VCaP (cell line): Measurements from ENCODE around the gene STING1.
"Not testable (repeated sequence)": the region's sequence is repeated elsewhere in the genome, so short reads cannot be mapped to it uniquely, and the experiment has no call there.

Source experiments
- H3K27ac ChIP-seq: fragments of 450-650 bp; 2 replicates; pipeline ENCODE4 v1.5.1; 2017
- CTCF ChIP-seq: fragments of 450-650 bp; conservative IDR thresholded peaks from 2 replicates; pipeline ENCODE4 v1.5.1; 2017; ENCODE audit warnings: mild to moderate bottlenecking, moderate library complexity

The STING1 gene

GRCh38 chr5:139523635-139524445 is 41.3 kb upstream of the STING1 start:
- TF ChIP-seq CTCF, result no peak
- no peak overlapping the region for H3K27ac ChIP-seq

GRCh38 chr5:139517683-139518564 is 35.4 kb upstream of the STING1 start:
- peak overlapping the region; percentile 78 for H3K27ac ChIP-seq
- TF ChIP-seq CTCF, result peak; percentile 98

- no peak overlapping the region for H3K27ac ChIP-seq
- no peak for TF ChIP-seq CTCF
Observed at GRCh38 chr5:139514486-139514856, 31.9 kb upstream of the STING1 start.

GRCh38 chr5:139513852-139514485 is 31.4 kb upstream of the STING1 start:
- H3K27ac ChIP-seq, result no peak overlapping the region
- peak; percentile 33 for TF ChIP-seq CTCF

GRCh38 chr5:139513434-139513833 is 30.9 kb upstream of the STING1 start:
- peak; percentile 85 for TF ChIP-seq CTCF
- not testable (repeated sequence) for H3K27ac ChIP-seq

- TF ChIP-seq CTCF, result no peak
- H3K27ac ChIP-seq, result no peak overlapping the region
Observed at GRCh38 chr5:139512786-139513390, 30.3 kb upstream of the STING1 start.

- H3K27ac ChIP-seq, result not testable (repeated sequence)
Observed at GRCh38 chr5:139504722-139505121, 22.2 kb upstream of the STING1 start.

GRCh38 chr5:139503879-139504278 is 21.3 kb upstream of the STING1 start:
- not testable (repeated sequence) for H3K27ac ChIP-seq

GRCh38 chr5:139503036-139503817 is 20.7 kb upstream of the STING1 start:
- H3K27ac ChIP-seq, result not testable (repeated sequence)
